Stimulated activated memory B cell treated with anti-CD40 and anti-IgM and Interleukin-4, amounts not matched to agents 10 μg/mL and 1 μg/mL and 100 μg/mL, for 72 hours (primary cell): ENCODE results near the gene ZNF22.
A peak's percentile ranks its signal among the peaks of the same experiment; 100 is the strongest.

Experiments used
- ATAC-seq: fragments of 150-1000 bp; cut with Tn5 transposase; 2 replicates; pipeline ENCODE4 v1.10.0; 2021
- H3K27ac Mint-ChIP-seq: one replicate; pipeline ENCODE4 v1.8.0; 2022; ENCODE audit warnings: mild to moderate bottlenecking, mixed read lengths
- H3K27me3 Mint-ChIP-seq: one replicate; pipeline ENCODE4 v1.8.0; 2022; ENCODE audit warnings: mixed read lengths
- H3K36me3 Mint-ChIP-seq: one replicate; pipeline ENCODE4 v1.8.0; 2022; ENCODE audit warnings: mixed read lengths
- H3K4me1 Mint-ChIP-seq: one replicate; pipeline ENCODE4 v1.8.0; 2022; ENCODE audit warnings: mixed read lengths
- H3K4me3 Mint-ChIP-seq: one replicate; pipeline ENCODE4 v1.8.0; 2022; ENCODE audit warnings: mild to moderate bottlenecking, moderate library complexity, mixed read lengths
- H3K9me3 Mint-ChIP-seq: one replicate; pipeline ENCODE4 v1.8.0; 2022; ENCODE audit warnings: mixed read lengths

Gene ZNF22

GRCh38 chr10:44961230-44961571 lies 39.5 kb upstream of the ZNF22 start:
- Mint-ChIP-seq H3K4me1 (peaks cover 76% of the 10 kb centered on the region), H3K27me3 (no peaks in the 10 kb centered on the region), H3K36me3 (peaks cover 14% of the 10 kb centered on the region), H3K27ac (no peak overlapping the region), H3K4me3 (no peak overlapping the region), H3K9me3 (no peaks in the 10 kb centered on the region)
- ATAC-seq: no peak

- Mint-ChIP-seq H3K27me3 (no peaks in the 10 kb centered on the region), H3K36me3 (peaks cover 5% of the 10 kb centered on the region), H3K4me3 (peak overlapping the region; percentile 8), H3K4me1 (peaks cover 79% of the 10 kb centered on the region), H3K9me3 (no peaks in the 10 kb centered on the region), H3K27ac (peak overlapping the region; percentile 84)
- no peak for ATAC-seq
Measured at GRCh38 chr10:44961931-44962750, 38.6 kb upstream of the ZNF22 start.

- H3K4me3 Mint-ChIP-seq: peak overlapping the region; percentile 44
- H3K4me1 Mint-ChIP-seq: peaks cover 79% of the 10 kb centered on the region
Measured at GRCh38 chr10:44962870-44963738, 37.6 kb upstream of the ZNF22 start.

GRCh38 chr10:44963772-44964633 lies 36.7 kb upstream of the ZNF22 start:
- Mint-ChIP-seq H3K27me3 (no peaks in the 10 kb centered on the region), H3K9me3 (no peaks in the 10 kb centered on the region), H3K36me3 (no peaks in the 10 kb centered on the region), H3K27ac (peak overlapping the region; percentile 84), H3K4me3 (peak overlapping the region; percentile 44), H3K4me1 (peaks cover 79% of the 10 kb centered on the region)
- ATAC-seq: no peak

More at GRCh38 chr10:44962870-44963738, 37.6 kb upstream of the ZNF22 start:
- Mint-ChIP-seq H3K27me3 (no peaks in the 10 kb centered on the region), H3K36me3 (no peaks in the 10 kb centered on the region), H3K9me3 (no peaks in the 10 kb centered on the region), H3K27ac (peak overlapping the region; percentile 84)
- no peak for ATAC-seq

DNA sequence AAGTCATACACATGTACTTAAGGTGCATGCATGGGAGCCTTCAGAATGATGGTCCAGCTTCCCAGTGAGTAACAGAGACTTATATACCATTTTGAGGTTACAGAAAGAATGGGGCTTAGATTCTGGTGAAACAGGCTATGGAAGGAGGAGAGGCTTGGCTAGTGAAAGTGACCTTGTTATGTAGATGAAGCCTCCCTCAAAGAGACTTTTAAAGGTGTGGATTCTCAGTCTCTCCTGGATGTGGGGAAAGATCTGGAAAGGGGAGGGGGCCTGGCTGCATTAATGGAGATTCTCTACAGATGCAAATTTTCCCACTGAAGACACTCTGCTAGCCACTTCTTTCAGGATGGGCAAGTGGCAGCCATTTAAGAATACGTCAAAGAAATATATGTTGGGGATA lies 35.6 kb upstream of the ZNF22 start:
- no peak overlapping the region for H3K4me3 Mint-ChIP-seq
- H3K36me3 Mint-ChIP-seq: no peaks in the 10 kb centered on the region
- H3K27ac Mint-ChIP-seq: peak overlapping the region; percentile 71
- H3K4me1 Mint-ChIP-seq: peaks cover 76% of the 10 kb centered on the region
- ATAC-seq: no peak
- no peaks in the 10 kb centered on the region for H3K27me3 Mint-ChIP-seq
- no peaks in the 10 kb centered on the region for H3K9me3 Mint-ChIP-seq

GRCh38 chr10:44965651-44966097 lies 35.0 kb upstream of the ZNF22 start:
- Mint-ChIP-seq H3K4me1 (peaks cover 72% of the 10 kb centered on the region), H3K4me3 (no peak overlapping the region), H3K36me3 (no peaks in the 10 kb centered on the region), H3K27me3 (no peaks in the 10 kb centered on the region), H3K27ac (peak overlapping the region; percentile 71), H3K9me3 (no peaks in the 10 kb centered on the region)
- no peak for ATAC-seq

GRCh38 chr10:44966129-44966815 lies 34.5 kb upstream of the ZNF22 start:
- Mint-ChIP-seq H3K9me3 (no peaks in the 10 kb centered on the region), H3K27ac (peak overlapping the region; percentile 71), H3K4me1 (peaks cover 66% of the 10 kb centered on the region), H3K36me3 (no peaks in the 10 kb centered on the region), H3K27me3 (no peaks in the 10 kb centered on the region), H3K4me3 (no peak overlapping the region)
- ATAC-seq: no peak

GRCh38 chr10:44966816-44967509 lies 33.8 kb upstream of the ZNF22 start:
- no peak overlapping the region for H3K4me3 Mint-ChIP-seq
- H3K9me3 Mint-ChIP-seq: no peaks in the 10 kb centered on the region
- H3K36me3 Mint-ChIP-seq: no peaks in the 10 kb centered on the region
- peaks cover 65% of the 10 kb centered on the region for H3K4me1 Mint-ChIP-seq
- H3K27me3 Mint-ChIP-seq: no peaks in the 10 kb centered on the region
- H3K27ac Mint-ChIP-seq: peak overlapping the region; percentile 40
- ATAC-seq: no peak

DNA sequence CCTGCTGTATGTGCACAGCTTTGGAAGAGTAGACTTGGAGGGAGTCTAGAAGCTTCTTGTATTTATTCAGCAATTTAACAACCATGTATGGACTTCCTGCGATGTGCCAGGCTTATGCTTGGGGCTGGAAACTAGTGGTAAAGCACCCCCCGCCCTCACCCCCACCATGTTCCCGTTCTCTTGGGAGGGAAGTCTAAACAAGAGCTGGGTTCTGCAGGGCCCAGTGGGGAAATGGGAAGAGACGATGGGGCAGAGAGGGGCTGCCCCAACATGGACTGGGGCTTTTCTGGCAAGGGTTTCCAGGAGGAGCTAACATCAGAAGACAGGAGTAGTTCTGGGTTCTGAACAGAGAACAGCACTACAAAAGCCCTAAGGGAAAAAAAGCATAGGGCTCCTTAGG lies 33.1 kb upstream of the ZNF22 start:
- H3K27me3 Mint-ChIP-seq: no peaks in the 10 kb centered on the region
- no peaks in the 10 kb centered on the region for H3K36me3 Mint-ChIP-seq
- no peak for ATAC-seq
- peak overlapping the region; percentile 8 for H3K4me3 Mint-ChIP-seq
- no peaks in the 10 kb centered on the region for H3K9me3 Mint-ChIP-seq
- H3K27ac Mint-ChIP-seq: peak overlapping the region; percentile 40
- peaks cover 61% of the 10 kb centered on the region for H3K4me1 Mint-ChIP-seq

DNA sequence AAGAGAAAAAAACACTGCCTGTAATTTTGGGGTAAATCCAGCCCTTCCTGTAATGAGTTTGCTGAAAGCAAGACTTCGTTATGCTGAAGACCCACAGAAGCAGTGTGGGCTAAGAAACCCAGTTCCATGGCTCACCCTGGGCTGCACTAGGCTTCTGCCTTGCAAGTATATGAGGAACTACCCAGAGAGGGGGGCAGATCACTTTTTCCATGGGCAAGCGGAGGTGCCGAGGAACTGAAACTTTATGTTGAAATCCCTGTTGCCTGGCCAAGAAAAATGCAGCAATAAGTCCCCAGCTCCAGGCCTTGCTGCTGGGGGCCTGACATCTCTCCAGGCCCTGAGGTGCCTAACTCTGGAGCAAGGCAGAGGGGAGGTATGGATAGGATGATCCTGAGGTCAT lies 32.6 kb upstream of the ZNF22 start:
- peak; percentile 82 for ATAC-seq
- no peaks in the 10 kb centered on the region for H3K27me3 Mint-ChIP-seq
- H3K4me3 Mint-ChIP-seq: no peak overlapping the region
- no peaks in the 10 kb centered on the region for H3K36me3 Mint-ChIP-seq
- H3K9me3 Mint-ChIP-seq: no peaks in the 10 kb centered on the region
- H3K4me1 Mint-ChIP-seq: peaks cover 61% of the 10 kb centered on the region
- peak overlapping the region; percentile 40 for H3K27ac Mint-ChIP-seq

DNA sequence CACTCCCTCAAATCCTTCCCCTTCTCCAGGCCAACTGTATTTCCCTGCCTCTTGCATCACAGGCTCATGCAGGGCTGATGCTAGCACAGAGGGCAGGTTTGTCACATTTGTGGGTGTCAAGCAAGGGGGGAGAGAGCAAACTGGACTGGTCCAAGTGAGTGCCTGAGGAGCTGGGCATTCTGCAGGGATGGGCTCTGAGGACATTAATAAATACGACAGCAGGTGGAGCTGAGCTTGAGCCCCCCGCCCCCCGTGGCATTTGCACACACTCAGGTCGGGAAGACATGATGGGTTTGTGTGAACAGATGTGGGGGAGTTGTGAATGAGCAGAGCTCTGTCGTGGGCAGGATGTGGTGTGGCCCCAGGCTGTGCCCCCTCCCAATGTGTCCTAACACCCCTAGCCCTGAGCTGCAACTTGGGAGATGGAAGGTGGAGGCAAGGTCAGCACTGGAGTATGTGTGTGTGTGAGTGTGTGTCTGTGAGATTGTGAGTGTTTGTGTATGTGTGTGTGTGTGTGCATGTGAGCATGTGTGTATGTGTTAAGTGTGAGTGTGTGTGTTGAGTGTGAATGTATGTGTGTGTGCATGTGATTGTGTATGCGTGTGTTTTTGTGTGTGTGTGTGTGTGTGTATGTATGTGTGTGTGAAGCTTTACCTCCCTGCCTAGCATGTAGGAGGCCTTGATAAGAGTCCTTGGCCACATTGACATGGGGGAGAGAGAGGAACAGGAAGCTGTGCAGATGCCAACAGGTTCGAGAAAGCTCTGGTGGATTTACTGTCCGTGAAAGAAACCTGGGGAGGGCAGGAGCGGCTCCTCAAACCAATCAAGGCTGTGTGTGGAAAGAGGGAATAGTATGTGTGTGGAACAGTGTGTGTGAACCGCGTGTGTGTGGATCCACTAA lies 32.0 kb upstream of the ZNF22 start:
- Mint-ChIP-seq H3K9me3 (no peaks in the 10 kb centered on the region), H3K4me3 (no peak overlapping the region), H3K27ac (peak overlapping the region; percentile 40), H3K4me1 (peaks cover 61% of the 10 kb centered on the region), H3K27me3 (no peaks in the 10 kb centered on the region), H3K36me3 (no peaks in the 10 kb centered on the region)
- no peak for ATAC-seq

GRCh38 chr10:44969854-44970253 lies 30.9 kb upstream of the ZNF22 start:
- no peak overlapping the region for H3K27ac Mint-ChIP-seq
- no peak for ATAC-seq

GRCh38 chr10:44970812-44971395 lies 29.8 kb upstream of the ZNF22 start:
- H3K27ac Mint-ChIP-seq: no peak overlapping the region
- H3K27me3 Mint-ChIP-seq: no peaks in the 10 kb centered on the region
- no peaks in the 10 kb centered on the region for H3K9me3 Mint-ChIP-seq
- H3K4me3 Mint-ChIP-seq: no peak overlapping the region
- ATAC-seq: no peak
- H3K36me3 Mint-ChIP-seq: no peaks in the 10 kb centered on the region
- peaks cover 46% of the 10 kb centered on the region for H3K4me1 Mint-ChIP-seq

More at GRCh38 chr10:44969854-44970253, 30.9 kb upstream of the ZNF22 start:
- H3K27me3 Mint-ChIP-seq: no peaks in the 10 kb centered on the region
- peaks cover 57% of the 10 kb centered on the region for H3K4me1 Mint-ChIP-seq
- H3K36me3 Mint-ChIP-seq: no peaks in the 10 kb centered on the region
- H3K9me3 Mint-ChIP-seq: no peaks in the 10 kb centered on the region
- H3K4me3 Mint-ChIP-seq: no peak overlapping the region
